Hepatocyte (in vitro differentiated cells): ENCODE data around the gene CES1. TPM values are rescaled to one million over a fixed set of nuclear protein-coding genes. Genes with fewer than 3 reads are reported as not detected.
"Not testable (repeated sequence)": the region's sequence is repeated elsewhere in the genome, so short reads cannot be mapped to it uniquely, and the experiment has no call there.

Experiments used
- DNase-seq: peaks from one replicate; pipeline ENCODE4 v3.0.0-alpha.2; 2016; ENCODE audit warnings: low spot score
- H2AFZ ChIP-seq: fragments of 200-600 bp; sonication (generic); 2 replicates; pipeline ENCODE4 v1.6.0; 2016; ENCODE audit warnings: antibody characterized with exemption, mild to moderate bottlenecking
- H3K27ac ChIP-seq: fragments of 200-600 bp; sonication (generic); 2 replicates; pipeline ENCODE4 v1.5.1; 2016; ENCODE audit warnings: mild to moderate bottlenecking
- H3K27me3 ChIP-seq: fragments of 200-600 bp; sonication (generic); 2 replicates; pipeline ENCODE4 v1.6.1; 2016
- H3K36me3 ChIP-seq: fragments of 200-600 bp; sonication (generic); replicated peaks from 2 replicates; pipeline ENCODE4 v1.5.1; 2016; ENCODE audit warnings: low read depth; ENCODE audit not compliant: insufficient read depth
- H3K4me1 ChIP-seq: fragments of 200-600 bp; sonication (generic); 2 replicates; pipeline ENCODE4 v1.5.1; 2016; ENCODE audit warnings: mild to moderate bottlenecking, moderate library complexity; ENCODE audit not compliant: insufficient read depth
- H3K4me2 ChIP-seq: fragments of 200-600 bp; sonication (generic); 2 replicates; pipeline ENCODE4 v1.6.0; 2016
- H3K4me3 ChIP-seq: fragments of 200-600 bp; sonication (generic); 2 replicates; pipeline ENCODE4 v1.5.1; 2016; ENCODE audit warnings: mild to moderate bottlenecking
- H3K79me2 ChIP-seq: fragments of 200-600 bp; sonication (generic); 2 replicates; pipeline ENCODE4 v1.6.0; 2017; ENCODE audit warnings: mild to moderate bottlenecking
- H3K9me2 ChIP-seq: fragments of 200-600 bp; sonication (generic); replicated peaks from 2 replicates; pipeline ENCODE4 v1.6.0; 2017; ENCODE audit warnings: mild to moderate bottlenecking; ENCODE audit not compliant: insufficient read depth
- H3K9me3 ChIP-seq: fragments of 200-600 bp; sonication (generic); 2 replicates; pipeline ENCODE4 v1.5.1; 2016; ENCODE audit warnings: low read depth, mild to moderate bottlenecking
- H4K20me1 ChIP-seq: fragments of 200-600 bp; sonication (generic); 2 replicates; pipeline ENCODE4 v1.6.0; 2016; ENCODE audit warnings: mild to moderate bottlenecking; ENCODE audit not compliant: insufficient read depth, poor library complexity, severe bottlenecking
- EZH2 ChIP-seq: fragments of 200-600 bp; sonication (generic); IDR thresholded peaks from 2 replicates; pipeline ENCODE4 v1.6.1; 2016; ENCODE audit warnings: antibody characterized with exemption, mild to moderate bottlenecking, borderline replicate concordance
- EZH2phosphoT487 ChIP-seq: fragments of 200-600 bp; sonication (generic); IDR thresholded peaks from one replicate; pipeline ENCODE4 v1.6.1; 2018; ENCODE audit warnings: antibody characterized with exemption, mild to moderate bottlenecking, low read depth, moderate library complexity; ENCODE audit not compliant: unreplicated experiment, severe bottlenecking
- WGBS: methylation state at CpG from one replicate; pipeline ENCODE4 v1.1.6; 2016; ENCODE audit warnings: low lambda C conversion rate; ENCODE audit errors: missing lambda C conversion rate; 5-methylcytosine and 5-hydroxymethylcytosine counted together
- polyA plus RNA-seq: library from polyadenylated mRNA; unstranded; fragments of >200 nt; fragmentation: Nextera tagmentation; extraction: Ambion mirVana; gene quantifications from 2 replicates; pipeline ENCODE4 v1.2.1, GENCODE V29; 2016
- total RNA-seq: library from RNA; depleted of rRNA; stranded (reverse); fragments of >200 nt; gene quantifications from 2 replicates; pipeline ENCODE4 v1.2.3, GENCODE V29; 2014
- TF ChIP-seq, protein P1 (sequence below): fragments of 200-600 bp; sonication (generic); IDR thresholded peaks from 2 replicates; pipeline ENCODE4 v1.5.1; 2016; ENCODE audit warnings: antibody characterized with exemption, mild to moderate bottlenecking; ENCODE audit not compliant: poor library complexity

The CES1 gene
- total and polyA plus RNA-seq, 2 experiments from 2014 or later = 1.7 to 1.9 TPM

DNA sequence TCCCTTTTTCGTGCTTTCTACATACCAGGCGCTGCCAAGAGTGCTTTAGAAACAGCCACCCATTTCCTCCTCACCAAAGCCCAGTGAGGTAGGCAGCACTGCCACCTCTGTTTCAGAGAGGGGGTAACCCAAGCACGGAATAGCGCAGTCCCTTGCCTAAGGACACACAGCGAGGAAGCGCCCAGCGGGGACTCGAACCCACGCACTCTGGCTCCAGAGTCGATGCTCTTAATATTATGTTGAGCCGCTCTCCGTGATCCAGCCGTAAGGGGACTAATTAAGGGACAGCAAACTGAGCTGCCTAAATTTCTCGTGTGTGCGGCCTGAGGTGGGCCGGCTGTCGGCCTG, 497 bp downstream of the CES1 start:
- DNase-seq = no peak
- no peaks in the 10 kb centered on the region for H3K9me2 ChIP-seq
- TF ChIP-seq EZH2phosphoT487 (no peak), EZH2 (no peak)
- TF ChIP-seq, protein P1, sequence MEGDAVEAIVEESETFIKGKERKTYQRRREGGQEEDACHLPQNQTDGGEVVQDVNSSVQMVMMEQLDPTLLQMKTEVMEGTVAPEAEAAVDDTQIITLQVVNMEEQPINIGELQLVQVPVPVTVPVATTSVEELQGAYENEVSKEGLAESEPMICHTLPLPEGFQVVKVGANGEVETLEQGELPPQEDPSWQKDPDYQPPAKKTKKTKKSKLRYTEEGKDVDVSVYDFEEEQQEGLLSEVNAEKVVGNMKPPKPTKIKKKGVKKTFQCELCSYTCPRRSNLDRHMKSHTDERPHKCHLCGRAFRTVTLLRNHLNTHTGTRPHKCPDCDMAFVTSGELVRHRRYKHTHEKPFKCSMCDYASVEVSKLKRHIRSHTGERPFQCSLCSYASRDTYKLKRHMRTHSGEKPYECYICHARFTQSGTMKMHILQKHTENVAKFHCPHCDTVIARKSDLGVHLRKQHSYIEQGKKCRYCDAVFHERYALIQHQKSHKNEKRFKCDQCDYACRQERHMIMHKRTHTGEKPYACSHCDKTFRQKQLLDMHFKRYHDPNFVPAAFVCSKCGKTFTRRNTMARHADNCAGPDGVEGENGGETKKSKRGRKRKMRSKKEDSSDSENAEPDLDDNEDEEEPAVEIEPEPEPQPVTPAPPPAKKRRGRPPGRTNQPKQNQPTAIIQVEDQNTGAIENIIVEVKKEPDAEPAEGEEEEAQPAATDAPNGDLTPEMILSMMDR = no peak
- no peaks in the 10 kb centered on the region for H3K79me2 ChIP-seq
- H3K4me3 ChIP-seq = no peak overlapping the region
- H3K27me3 ChIP-seq = no peaks in the 10 kb centered on the region
- no peaks in the 10 kb centered on the region for H3K9me3 ChIP-seq
- H3K4me2 ChIP-seq = no peak overlapping the region
- no peak overlapping the region for H3K27ac ChIP-seq
- H2AFZ ChIP-seq = no peak overlapping the region
- no peaks in the 10 kb centered on the region for H3K36me3 ChIP-seq
- 94% methylated on average over 17 of the region's 17 CpGs for WGBS
- no peaks in the 10 kb centered on the region for H3K4me1 ChIP-seq
- H4K20me1 ChIP-seq = no peaks in the 10 kb centered on the region

DNA sequence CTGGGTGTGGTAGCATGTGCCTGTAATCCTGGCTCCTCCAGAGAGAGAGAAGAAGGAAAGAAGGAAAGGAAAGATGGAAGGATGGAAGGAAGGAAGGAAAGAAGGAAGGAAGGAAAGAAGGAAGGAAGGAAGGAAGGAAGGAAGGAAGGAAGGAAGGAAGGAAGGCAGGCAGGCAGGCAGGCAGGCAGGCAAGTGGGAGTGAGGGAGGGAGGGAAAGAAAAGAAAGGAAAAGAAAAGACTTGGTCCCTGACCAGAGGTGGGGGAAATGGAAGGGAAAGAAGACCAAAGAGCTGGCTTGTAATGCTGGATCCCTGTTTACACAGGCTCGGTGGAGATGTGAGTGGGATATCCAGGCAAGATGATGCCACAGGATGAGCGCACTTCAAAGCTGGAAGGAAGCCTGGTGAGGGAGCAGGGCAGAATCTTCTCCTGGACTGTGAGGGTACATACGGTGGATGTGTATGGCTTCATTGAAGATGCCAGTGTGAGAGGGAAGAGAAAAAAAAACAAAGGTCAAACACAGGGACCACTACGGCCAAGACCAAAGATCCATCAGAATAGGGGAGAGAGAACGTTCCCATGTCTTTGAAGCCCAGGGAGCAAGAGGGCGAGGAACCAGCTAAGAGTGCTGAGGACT, 2.1 kb downstream of the CES1 start:
- Histone ChIP-seq H3K9me2 (no peaks in the 10 kb centered on the region), H3K4me2 (no peak overlapping the region), H3K9me3 (no peaks in the 10 kb centered on the region), H3K27ac (no peak overlapping the region), H3K27me3 (no peaks in the 10 kb centered on the region), H3K36me3 (no peaks in the 10 kb centered on the region), H2AFZ (no peak overlapping the region), H4K20me1 (no peaks in the 10 kb centered on the region), H3K4me1 (no peaks in the 10 kb centered on the region), H3K4me3 (no peak overlapping the region), H3K79me2 (no peaks in the 10 kb centered on the region)
- TF ChIP-seq EZH2phosphoT487 (no peak), EZH2 (no peak)
- TF ChIP-seq, protein P1 = no peak
- no peak for DNase-seq
- WGBS = 91% methylated on average over 6 of the region's 6 CpGs

DNA sequence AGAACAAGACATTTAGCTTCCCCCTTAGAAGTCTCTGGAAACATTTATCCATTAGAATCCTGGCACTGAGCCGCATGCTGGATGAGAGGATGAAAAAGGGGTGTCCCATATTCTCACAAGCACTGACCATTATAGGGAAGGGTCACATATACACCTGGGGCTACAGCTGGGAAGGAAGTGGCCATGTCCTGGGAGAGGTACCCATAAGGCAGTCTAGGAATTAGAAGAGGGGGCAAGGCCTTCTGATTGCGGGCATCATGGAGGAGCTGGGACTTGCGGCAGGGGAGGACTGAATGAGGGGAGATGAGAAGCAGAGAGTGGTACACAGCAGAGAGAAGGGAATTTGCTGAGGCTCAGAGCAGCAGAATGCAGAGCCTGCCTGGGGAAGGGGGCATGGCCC, 3.7 kb downstream of the CES1 start:
- not testable (repeated sequence) for H2AFZ ChIP-seq, H3K4me2 ChIP-seq, H3K27ac ChIP-seq, H3K4me1 ChIP-seq, H3K79me2 ChIP-seq, H3K27me3 ChIP-seq, H3K36me3 ChIP-seq, H4K20me1 ChIP-seq, H3K9me3 ChIP-seq, DNase-seq, H3K9me2 ChIP-seq, H3K4me3 ChIP-seq
- WGBS = 91% methylated on average over 3 of the region's 3 CpGs

DNA sequence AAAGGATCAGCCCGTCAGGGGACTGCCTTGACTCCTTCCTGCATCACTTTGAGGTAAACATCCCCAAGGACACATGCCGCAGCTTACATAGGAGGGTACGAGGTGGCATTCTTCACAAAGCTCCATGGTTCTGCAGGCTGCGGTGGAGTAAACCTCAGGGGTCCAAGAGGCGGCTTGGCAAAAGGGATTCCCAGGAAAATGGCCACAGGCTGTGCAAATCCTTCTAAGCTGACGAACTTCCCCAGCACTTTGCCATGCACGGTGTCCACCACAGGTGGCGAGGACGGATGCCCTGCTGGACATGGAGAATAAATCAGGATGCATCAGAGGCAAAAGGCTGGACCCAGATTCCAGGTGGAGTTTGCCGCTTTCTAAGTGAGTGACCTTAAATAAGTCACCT, 4.2 kb downstream of the CES1 start:
- 71% methylated on average over 10 of the region's 10 CpGs for WGBS
- Histone ChIP-seq H3K27me3 (no peaks in the 10 kb centered on the region), H3K4me1 (no peaks in the 10 kb centered on the region), H3K9me2 (no peaks in the 10 kb centered on the region), H3K27ac (no peak overlapping the region), H3K36me3 (no peaks in the 10 kb centered on the region), H4K20me1 (no peaks in the 10 kb centered on the region), H2AFZ (no peak overlapping the region), H3K9me3 (no peaks in the 10 kb centered on the region), H3K4me2 (no peak overlapping the region), H3K4me3 (no peak overlapping the region), H3K79me2 (no peaks in the 10 kb centered on the region)
- DNase-seq = no peak
- no peak for TF ChIP-seq EZH2
- TF ChIP-seq, protein P1 = no peak
- TF ChIP-seq EZH2phosphoT487 = no peak
